ENCODE measurements around the gene BAIAP2L1.
"Not testable (repeated sequence)": the region's sequence is repeated elsewhere in the genome, so short reads cannot be mapped to it uniquely, and the experiment has no call there.

The BAIAP2L1 gene

GRCh38 chr7:98324782-98325181 lies 76.1 kb downstream of the BAIAP2L1 start:
- DNase-seq (ENCODE audit: extremely low read depth, low read depth): no peak
- TF ChIP-seq, protein P1, sequence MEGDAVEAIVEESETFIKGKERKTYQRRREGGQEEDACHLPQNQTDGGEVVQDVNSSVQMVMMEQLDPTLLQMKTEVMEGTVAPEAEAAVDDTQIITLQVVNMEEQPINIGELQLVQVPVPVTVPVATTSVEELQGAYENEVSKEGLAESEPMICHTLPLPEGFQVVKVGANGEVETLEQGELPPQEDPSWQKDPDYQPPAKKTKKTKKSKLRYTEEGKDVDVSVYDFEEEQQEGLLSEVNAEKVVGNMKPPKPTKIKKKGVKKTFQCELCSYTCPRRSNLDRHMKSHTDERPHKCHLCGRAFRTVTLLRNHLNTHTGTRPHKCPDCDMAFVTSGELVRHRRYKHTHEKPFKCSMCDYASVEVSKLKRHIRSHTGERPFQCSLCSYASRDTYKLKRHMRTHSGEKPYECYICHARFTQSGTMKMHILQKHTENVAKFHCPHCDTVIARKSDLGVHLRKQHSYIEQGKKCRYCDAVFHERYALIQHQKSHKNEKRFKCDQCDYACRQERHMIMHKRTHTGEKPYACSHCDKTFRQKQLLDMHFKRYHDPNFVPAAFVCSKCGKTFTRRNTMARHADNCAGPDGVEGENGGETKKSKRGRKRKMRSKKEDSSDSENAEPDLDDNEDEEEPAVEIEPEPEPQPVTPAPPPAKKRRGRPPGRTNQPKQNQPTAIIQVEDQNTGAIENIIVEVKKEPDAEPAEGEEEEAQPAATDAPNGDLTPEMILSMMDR (IDR thresholded peaks at IDR 0.05; ENCODE audit: low read depth, low read length): no peak

DNA sequence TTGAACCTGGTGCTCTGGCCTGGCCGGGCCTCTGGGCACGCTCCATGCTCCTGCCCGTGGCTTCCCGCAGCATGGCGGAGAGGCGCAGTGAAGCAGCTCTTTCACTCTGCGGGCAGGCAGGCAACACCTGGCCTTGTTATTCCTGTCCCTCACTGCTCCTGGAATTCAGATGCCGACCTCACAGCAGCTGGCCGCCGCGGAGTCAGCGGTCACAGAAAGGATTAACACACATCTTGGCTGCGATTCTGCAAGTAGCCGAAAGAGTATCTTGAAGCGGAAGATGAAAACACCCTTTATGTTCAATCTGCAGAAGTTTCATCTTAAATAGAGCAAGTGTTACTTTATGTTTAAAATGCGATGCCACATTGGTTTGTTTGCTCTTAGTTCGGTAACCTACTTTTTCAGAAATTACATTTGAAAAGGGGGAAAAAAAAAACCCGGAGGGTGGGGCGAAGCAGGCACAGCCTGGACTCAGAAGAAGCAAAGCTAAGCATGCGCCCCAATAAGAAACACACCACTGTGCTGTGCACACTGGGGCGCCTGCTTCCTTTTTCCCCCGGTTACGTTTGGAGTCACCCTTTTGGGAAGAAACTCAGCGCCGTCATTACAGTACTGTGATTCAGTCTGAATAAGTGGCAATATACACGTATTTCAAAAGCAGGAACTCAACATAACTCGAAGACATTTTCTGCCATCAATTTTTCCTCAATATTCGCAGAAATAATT lies 77.1 kb downstream of the BAIAP2L1 start:
- TF ChIP-seq, protein P1 (IDR thresholded peaks at IDR 0.05; ENCODE audit: low read depth, low read length): no peak
- DNase-seq (ENCODE audit: extremely low read depth, low read depth): no peak

DNA sequence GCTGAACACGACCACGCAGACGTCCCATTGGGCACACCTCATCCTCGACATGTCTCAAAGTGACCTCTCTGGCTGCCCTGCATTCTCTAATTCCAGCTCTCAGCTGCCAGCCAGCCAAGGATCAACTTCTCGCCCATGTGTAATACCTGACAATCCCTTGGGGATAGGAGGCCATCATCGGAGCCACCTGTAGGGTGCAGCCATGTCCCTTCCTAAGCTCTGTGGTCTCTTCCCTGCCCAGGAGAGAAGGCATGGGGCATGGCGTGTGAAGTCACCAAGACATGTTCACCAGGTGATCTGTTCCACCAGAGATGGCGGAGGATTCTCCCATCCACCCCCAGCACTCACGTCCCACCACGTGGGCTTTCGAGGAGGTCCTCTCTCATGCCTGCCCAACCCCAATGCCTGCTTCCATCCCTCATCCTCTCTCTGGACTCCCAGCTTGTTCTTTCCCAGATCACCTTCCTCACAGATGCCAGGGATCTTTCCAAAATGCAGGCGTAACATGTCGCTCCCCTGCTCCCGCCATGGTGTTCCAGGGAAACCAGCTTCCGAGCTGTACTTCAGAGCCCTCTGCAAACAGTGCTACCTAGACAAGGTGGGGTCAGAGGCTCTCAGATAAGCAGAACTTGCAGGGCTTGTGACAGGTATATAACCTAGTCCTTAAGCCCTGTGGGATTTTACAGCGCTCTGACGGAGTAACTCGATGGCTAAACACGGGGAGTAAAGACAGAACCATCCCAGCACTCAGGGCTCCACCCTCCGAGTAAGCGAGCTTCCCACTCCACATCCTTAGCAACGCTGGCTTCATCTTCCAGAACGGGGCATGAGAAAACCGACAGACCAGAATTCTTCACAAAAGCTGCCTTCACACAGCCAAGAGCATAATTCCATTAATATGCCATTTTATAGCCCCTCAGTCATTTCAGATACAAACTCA lies 78.3 kb downstream of the BAIAP2L1 start:
- no peak for DNase-seq (ENCODE audit: extremely low read depth, low read depth)

DNA sequence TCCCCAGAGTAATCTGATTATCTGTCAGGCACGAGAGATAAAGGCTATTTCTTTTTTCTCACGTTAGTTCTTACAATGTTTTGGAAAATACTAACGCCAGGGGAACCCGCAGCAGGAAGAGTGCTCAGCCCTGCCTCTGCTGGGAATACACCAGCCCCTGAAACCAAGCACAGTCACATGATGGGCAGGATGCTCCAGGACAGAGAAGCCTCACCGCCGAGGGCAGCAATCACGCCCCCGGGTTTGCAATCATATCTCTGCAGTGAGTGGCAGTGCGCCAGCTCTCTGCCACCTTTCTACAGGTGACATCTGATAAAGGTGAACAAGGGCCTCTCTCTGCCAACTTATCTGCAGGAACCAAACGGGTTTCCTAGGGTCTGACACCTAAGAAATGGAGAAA lies 79.6 kb downstream of the BAIAP2L1 start:
- TF ChIP-seq, protein P1 (IDR thresholded peaks at IDR 0.05; ENCODE audit: low read depth, low read length): no peak
- no peak for DNase-seq (ENCODE audit: extremely low read depth, low read depth)

More for the DNA sequence above, 78.3 kb downstream of the BAIAP2L1 start:
- TF ChIP-seq, protein P1 (IDR thresholded peaks at IDR 0.05; ENCODE audit: low read depth, low read length): no peak

DNA sequence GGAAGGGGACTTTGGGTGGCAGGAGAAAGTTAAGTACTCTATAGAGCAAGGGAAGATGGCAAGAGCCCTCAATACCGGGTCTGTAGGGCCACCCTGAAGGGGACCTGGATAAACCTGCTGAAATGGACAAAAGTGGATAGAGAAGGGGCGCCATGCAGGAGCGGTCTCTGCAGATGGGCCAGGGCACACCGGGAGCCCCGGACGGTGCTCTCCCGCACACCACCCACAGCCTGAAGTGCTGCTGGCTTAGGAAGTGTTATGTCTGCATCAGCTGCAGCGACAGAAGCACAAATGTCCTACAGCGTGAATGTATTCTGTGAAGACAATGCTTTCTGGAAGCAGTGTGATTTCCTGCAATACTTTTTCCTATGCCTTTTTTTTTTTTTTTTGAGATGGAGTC lies 81.7 kb downstream of the BAIAP2L1 start:
- DNase-seq (ENCODE audit: extremely low read depth, low read depth): no peak
- TF ChIP-seq, protein P1 (IDR thresholded peaks at IDR 0.05; ENCODE audit: low read depth, low read length): no peak

GRCh38 chr7:98317366-98318040 lies 83.4 kb downstream of the BAIAP2L1 start:
- DNase-seq (ENCODE audit: extremely low read depth, low read depth): no peak
- TF ChIP-seq, protein P1 (IDR thresholded peaks at IDR 0.05; ENCODE audit: low read depth, low read length): no peak

DNA sequence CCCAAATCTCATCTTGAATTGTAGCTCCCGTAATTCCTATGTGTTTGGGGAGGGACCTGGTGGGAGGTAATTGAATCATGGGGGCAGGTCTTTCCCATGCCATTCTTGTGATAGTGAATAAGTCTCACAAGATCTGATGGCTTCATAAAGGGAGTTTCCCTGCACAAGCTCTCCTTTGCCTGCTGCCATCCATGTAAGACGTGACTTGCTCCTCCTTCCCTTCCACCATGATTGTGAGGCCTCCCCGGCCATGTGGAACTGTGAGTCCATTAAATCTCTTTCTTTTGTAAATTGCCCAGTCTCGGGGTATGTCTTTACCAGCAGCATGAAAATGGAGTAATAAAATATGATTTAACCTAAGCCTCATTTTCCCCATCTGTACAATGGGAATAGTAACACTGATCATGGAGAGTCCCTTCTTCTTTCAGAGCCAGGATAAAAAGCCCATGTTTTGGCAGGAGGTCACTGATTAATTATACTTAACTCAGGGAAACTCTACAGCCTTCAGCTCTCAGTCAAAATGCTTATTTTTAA lies 84.8 kb downstream of the BAIAP2L1 start:
- not testable (repeated sequence) for DNase-seq (ENCODE audit: extremely low read depth, low read depth)

All from AG09319 (cell line).